C4-2B (cell line): ENCODE data around the gene TMEM106C.

Source experiments
- H3K27ac ChIP-seq: fragments of 450-650 bp; 2 replicates; pipeline ENCODE4 v1.5.1; 2017
- CTCF ChIP-seq: fragments of 450-650 bp; conservative IDR thresholded peaks from 2 replicates; pipeline ENCODE4 v1.5.1; 2017; ENCODE audit warnings: mild to moderate bottlenecking
- ZFX ChIP-seq: fragments of 450-650 bp; IDR thresholded peaks from 2 replicates; pipeline ENCODE4 v1.6.1; 2017

TMEM106C gene

DNA sequence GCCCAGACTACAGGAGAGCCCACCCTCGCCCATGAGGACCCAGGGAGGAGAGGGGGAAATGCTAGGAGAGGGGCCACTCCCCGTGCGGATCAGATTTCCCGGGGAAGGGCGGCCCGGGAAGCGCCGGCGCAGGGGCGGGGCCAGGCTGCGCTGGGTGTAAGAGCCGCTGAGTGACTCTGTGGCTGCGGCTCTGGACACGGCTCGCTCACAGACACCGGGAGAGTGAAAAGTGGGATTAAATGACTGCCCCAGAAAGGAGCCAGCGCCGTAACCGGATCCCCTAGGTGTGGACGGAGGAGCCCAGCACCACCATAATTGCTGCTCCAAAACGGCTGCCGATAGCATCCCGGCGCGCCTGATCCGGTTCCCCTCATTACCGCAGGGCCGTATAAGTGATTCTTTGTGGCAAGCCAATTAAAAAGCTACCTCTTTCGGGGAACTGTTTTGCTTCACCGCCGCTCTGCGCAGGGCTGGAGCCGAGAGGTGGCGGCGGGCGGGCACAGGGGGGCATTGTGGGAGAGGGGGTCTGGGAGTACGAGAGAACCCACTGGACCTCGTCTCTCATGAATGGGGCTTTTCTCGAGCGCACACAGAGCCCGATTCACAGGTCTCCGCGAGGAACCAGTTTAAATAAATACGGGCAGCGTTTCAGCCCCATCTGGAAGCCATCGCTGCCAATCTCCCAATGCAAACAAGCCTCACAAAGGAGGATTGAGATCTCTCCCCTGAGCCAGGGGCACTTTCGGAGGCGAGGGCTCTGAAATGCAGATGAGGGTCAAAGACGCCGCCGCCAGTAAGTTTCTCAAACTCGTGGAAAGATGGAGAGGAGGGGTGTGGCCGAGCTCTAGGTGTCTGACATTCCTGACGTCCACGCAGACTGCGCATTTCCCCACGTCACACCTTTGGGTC lies 38.4 kb downstream of the TMEM106C start:
- TF ChIP-seq CTCF = no peak
- TF ChIP-seq ZFX = no peak
- peak overlapping the region; percentile 28 for H3K27ac ChIP-seq

DNA sequence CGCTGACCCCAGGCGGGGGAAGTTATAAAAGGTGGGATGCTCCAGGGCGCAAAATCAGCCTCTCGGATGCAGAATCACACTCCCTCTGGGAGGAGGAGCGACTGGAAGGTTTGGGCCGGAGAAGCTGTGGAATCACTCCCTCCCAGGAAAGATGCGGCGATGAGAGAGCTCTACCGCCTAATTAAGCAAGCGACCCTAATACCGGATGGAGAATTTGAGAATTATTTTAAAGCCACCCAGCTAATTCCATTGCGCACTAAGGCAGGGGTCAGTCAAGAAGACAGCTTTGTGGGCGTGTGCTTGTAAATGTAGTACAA lies 39.0 kb downstream of the TMEM106C start:
- no peak for TF ChIP-seq ZFX
- no peak for TF ChIP-seq CTCF
- peak overlapping the region; percentile 28; the same call in 1 of the 2 replicates for H3K27ac ChIP-seq

DNA sequence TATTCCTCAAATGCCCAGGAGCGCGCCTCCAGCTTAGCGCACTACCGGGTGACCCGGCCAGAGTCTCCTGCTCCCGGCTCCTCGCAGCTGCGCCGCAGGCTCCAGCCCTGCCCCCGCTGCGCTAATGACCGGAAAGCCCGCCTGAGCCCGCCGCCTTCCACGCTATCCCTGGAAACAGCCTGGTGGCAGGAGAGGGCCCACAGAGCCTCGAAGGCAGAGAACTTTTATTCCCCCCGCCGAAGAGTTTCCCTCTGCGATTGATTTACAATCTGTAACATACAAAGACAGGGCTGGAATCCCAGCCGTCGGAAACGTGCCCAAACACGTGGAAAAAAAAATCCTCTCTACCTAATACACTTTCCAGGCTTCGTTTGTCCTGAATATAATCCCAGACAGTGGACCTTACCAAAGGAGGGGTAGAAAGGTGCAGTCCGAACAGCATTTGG lies 39.4 kb downstream of the TMEM106C start:
- peak overlapping the region; percentile 28; the same call in 1 of the 2 replicates for H3K27ac ChIP-seq
- no peak for TF ChIP-seq CTCF
- TF ChIP-seq ZFX = no peak

DNA sequence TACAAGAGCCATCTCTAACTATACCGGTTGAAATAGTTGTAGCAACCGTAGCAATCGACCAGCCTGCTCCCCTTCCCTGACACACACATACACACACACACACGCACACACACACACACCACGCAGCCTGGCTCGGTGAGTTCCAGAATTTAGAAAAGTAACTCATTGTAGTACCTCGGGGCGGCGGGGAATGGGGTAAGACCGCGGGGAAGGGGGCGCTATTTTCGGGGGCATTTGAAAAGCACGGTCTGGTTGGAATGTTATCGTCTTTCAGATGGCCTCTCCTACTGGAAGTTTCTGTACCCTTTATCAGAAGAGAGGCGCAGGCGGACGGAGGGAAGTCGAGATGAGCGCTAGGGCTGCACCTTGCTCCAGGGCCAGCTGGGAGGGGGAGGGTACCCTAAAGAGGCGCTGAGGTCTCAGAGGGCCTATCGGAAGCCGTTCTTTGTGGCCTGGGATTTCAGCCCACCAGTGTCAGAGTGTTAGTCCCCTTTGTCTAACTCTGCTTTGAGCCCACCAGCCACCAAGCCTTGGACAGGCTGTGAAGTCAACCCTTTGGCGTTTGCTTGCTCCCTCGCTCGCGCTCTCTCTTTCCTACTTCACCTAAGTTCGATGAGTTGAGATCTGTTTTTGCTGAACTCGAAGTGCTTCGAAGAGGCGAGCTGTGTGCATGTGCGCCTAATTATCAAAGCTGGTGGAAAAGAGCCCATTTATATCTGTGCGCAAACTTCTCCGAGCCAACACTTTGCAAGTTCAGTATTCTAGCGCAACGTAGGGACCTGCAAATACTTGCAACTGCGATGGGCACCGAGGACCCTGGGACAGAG lies 40.0 kb downstream of the TMEM106C start:
- no peak for TF ChIP-seq ZFX
- no peak for TF ChIP-seq CTCF
- H3K27ac ChIP-seq = peak overlapping the region; percentile 28; the same call in 1 of the 2 replicates

GRCh38 chr12:48004053-48004941 lies 40.9 kb downstream of the TMEM106C start, which contains the start of gene COL2A1:
TSS of gene COL2A1 (minus strand) at chr12:48004476. CDS start at chr12:48004321, 155 bp downstream.
- TF ChIP-seq ZFX (no peak), CTCF (no peak)
- no peak within 1 kb of the TSS; the same call in 1 of the 2 replicates for H3K27ac ChIP-seq

GRCh38 chr12:48005001-48005749 lies 41.8 kb downstream of the TMEM106C start:
- no peak for TF ChIP-seq ZFX
- no peak for TF ChIP-seq CTCF
- H3K27ac ChIP-seq = no peak overlapping the region
